ENCODE results near the gene NOSTRIN. TPM values are rescaled to one million over a fixed set of nuclear protein-coding genes. Genes with fewer than 3 reads are reported as not detected.

The NOSTRIN gene
- total and polyA plus RNA-seq, 10 donors, result 3.5 to 20.3 (median 10.0) TPM

GRCh38 chr2:168798888-168799410 is 3.5 kb upstream of the NOSTRIN start:
- H3K9me3 ChIP-seq, result no peaks in the 10 kb centered on the region
- no peak for TF ChIP-seq POLR2AphosphoS5 (IDR thresholded peaks at IDR 0.05)
- no peak for TF ChIP-seq POLR2A (IDR thresholded peaks at IDR 0.05)
- TF ChIP-seq CTCF (IDR thresholded peaks at IDR 0.05 in 8 of 11, conservative IDR thresholded peaks at IDR 0.05 in 3 of 11), result no peak
- no peak overlapping the region for H3K4me3 ChIP-seq
- H3K4me1 ChIP-seq, result peaks cover 7 to 37% (median 19%) of the 10 kb centered on the region in 6 donors
- intact Hi-C loops (cut with DNase I; ENCODE audit: low total_unique reads), result no loop called here
- H3K27me3 ChIP-seq (replicated peaks in 1 of 7), result peaks cover 0 to 6% (median 0%) of the 10 kb centered on the region in 7 donors
- no peak for DNase-seq
- H3K27ac ChIP-seq, result no peak overlapping the region
- no peaks in the 10 kb centered on the region for H3K36me3 ChIP-seq
- 69 to 88% (median 74%) methylated on average over 1 of the region's 1 CpG for WGBS, 5 donors

- 43 to 50% (median 48%) methylated on average over 2 of the region's 2 CpGs for WGBS, 5 donors
- DNase-seq, result no peak
Measured at GRCh38 chr2:168801471-168801870, 966 bp upstream of the NOSTRIN start.

DNA sequence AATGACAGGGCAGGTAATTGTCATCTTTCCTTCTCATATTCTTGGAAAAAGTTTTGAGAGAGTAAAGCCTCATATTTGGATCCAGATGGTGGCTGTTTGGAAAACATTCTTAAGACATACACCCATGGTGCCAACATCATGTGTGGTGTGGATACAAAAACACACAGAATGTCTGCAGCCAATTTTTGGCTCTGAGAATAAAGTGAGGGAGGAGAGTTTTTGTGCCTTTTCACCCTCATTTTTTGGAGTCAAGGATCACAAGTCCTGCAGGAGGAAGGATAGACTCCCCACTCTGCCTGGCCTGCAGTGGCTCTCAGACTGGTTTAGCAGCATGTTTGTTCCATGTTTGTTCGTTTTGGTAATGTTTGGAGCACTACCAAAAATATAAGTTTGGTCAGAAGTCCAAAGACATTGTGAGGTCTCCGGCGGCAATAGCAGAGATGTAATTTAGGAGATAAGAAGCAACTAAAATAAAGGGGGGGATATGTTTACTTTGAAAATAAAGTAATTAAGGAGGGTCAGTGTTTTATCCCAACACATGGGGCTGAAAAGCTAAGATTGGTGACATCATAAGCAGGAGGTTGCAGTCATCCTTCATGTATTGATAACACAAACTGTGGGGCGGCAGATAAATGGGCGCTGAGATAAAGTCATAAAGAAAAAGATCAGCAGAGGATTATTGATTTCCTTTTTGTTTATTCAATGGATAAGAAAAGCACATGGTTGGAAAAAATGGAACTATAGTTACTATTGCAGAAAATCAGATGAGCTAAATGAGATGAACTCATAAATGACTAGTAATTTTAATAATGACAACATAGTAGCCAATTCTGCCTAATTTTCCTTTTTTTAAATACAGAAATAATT is 655 bp downstream of the NOSTRIN start:
- Histone ChIP-seq H3K9me3 (no peaks in the 10 kb centered on the region), H3K27ac (peak overlapping the region in 6 of 8 donors; percentile 12 to 51 (median 34)), H3K27me3 (replicated peaks in 1 of 7) (peaks cover 0 to 14% (median 0%) of the 10 kb centered on the region in 7 donors), H3K4me3 (peak overlapping the region in 6 of 8 donors; percentile 2 to 44 (median 15)), H3K4me1 (peaks cover 3 to 26% (median 16%) of the 10 kb centered on the region in 6 donors), H3K36me3 (no peaks in the 10 kb centered on the region)
- intact Hi-C loops (cut with DNase I; ENCODE audit: low total_unique reads), result no loop called here
- DNase-seq, result no peak
- no peak for TF ChIP-seq CTCF (IDR thresholded peaks at IDR 0.05 in 8 of 11, conservative IDR thresholded peaks at IDR 0.05 in 3 of 11)
- WGBS, 5 donors, result 67 to 86% (median 79%) methylated on average over 5 of the region's 5 CpGs

More at GRCh38 chr2:168801471-168801870, 966 bp upstream of the NOSTRIN start:
- Histone ChIP-seq H3K27ac (no peak overlapping the region), H3K4me1 (peaks cover 4 to 33% (median 25%) of the 10 kb centered on the region in 6 donors), H3K36me3 (no peaks in the 10 kb centered on the region), H3K4me3 (no peak overlapping the region), H3K27me3 (replicated peaks in 1 of 7) (peaks cover 0 to 14% (median 0%) of the 10 kb centered on the region in 7 donors), H3K9me3 (no peaks in the 10 kb centered on the region)
- intact Hi-C loops (cut with DNase I; ENCODE audit: low total_unique reads), result no loop called here
- TF ChIP-seq POLR2AphosphoS5 (IDR thresholded peaks at IDR 0.05) (no peak), POLR2A (IDR thresholded peaks at IDR 0.05) (no peak), CTCF (IDR thresholded peaks at IDR 0.05 in 8 of 11, conservative IDR thresholded peaks at IDR 0.05 in 3 of 11) (no peak)

DNA sequence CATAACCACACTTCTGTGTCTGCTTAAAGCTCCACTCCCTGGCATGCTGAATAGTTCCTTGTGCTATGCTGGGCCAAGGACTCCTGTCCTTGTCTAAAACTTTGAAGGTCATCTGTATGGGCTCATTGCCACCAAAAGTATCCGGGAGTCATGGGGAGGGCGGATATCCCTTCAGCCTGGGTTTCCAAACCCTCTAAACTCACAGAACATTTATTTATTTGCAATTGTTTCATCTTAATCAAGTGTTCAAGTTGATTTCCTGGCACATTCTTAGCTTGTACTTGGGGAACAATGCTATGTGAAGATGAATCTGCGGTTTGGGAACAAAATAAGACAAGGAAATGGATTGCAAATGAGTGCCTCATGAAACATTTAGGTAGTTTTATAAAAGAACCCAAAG is 1.8 kb downstream of the NOSTRIN start:
- no peaks in the 10 kb centered on the region for H3K36me3 ChIP-seq
- DNase-seq, result no peak
- peak in 1 of 3 donors; percentile 35 for TF ChIP-seq POLR2AphosphoS5 (IDR thresholded peaks at IDR 0.05)
- TF ChIP-seq POLR2A (IDR thresholded peaks at IDR 0.05), result no peak
- 65 to 93% (median 69%) methylated on average over 3 of the region's 3 CpGs for WGBS, 5 donors
- intact Hi-C loops (cut with DNase I; ENCODE audit: low total_unique reads), result no loop called here
- H3K27me3 ChIP-seq (replicated peaks in 1 of 7), result peaks cover 0 to 14% (median 0%) of the 10 kb centered on the region in 7 donors
- H3K27ac ChIP-seq, result peak overlapping the region in 2 of 8 donors; percentile 15 to 37
- no peaks in the 10 kb centered on the region for H3K9me3 ChIP-seq
- peak overlapping the region in 1 of 8 donors; percentile 44 for H3K4me3 ChIP-seq
- H3K4me1 ChIP-seq, result peaks cover 0 to 17% (median 5%) of the 10 kb centered on the region in 6 donors
